Activated T-helper 1 cell treated with Interleukin-2 at 50 U/mL for 16 hours (primary cell): ENCODE data around the gene GHITM.
"Not testable (repeated sequence)": the region's sequence is repeated elsewhere in the genome, so short reads cannot be mapped to it uniquely, and the experiment has no call there.

Experiments
- DNase-seq: peaks from one replicate; pipeline ENCODE4 v3.0.0-alpha.2; 2020; ENCODE audit warnings: low read depth

The GHITM gene

GRCh38 chr10:84148006-84148597 is 8.8 kb downstream of the GHITM start:
- DNase-seq: not testable (repeated sequence)

DNA sequence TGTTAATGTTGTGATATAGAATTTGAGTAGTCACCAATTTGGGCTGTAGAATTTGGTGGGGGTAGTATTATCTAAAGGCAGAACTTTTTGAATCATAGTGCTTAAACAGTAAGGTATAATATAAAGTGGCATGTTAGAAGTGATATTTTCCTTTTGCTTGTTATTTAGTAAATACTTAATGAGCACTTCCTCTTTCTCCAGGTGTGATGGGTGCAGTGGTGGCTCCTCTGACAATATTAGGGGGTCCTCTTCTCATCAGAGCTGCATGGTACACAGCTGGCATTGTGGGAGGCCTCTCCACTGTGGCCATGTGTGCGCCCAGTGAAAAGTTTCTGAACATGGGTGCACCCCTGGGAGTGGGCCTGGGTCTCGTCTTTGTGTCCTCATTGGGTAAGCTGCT is 10.5 kb downstream of the GHITM start:
- no peak for DNase-seq

- no peak for DNase-seq
These were observed 13.5 kb downstream of the GHITM start for GRCh38 chr10:84152769-84153168.

DNA sequence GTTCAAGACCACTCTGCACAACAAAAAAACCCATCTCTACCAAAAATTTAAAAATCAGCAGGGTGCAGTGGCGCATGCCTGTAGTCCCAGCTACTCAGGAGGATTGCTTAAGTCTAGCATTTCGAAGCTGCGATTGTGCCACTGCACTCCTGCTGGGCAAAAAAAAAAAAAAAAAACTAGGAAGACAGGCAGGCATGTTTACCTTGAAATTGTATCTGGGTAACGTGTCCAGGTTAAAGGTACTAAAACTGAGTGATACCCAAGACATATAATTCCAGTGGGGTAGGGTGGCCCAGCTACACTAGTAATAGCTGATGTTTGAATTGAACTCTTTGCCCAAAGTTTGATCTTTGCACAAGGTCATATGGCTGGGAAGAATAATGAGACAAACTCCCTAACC is 16.2 kb downstream of the GHITM start:
- DNase-seq: no peak

- DNase-seq: no peak
These were observed 16.7 kb downstream of the GHITM start for GRCh38 chr10:84156009-84156408.

GRCh38 chr10:84156768-84157167 is 17.5 kb downstream of the GHITM start:
- DNase-seq: no peak

DNA sequence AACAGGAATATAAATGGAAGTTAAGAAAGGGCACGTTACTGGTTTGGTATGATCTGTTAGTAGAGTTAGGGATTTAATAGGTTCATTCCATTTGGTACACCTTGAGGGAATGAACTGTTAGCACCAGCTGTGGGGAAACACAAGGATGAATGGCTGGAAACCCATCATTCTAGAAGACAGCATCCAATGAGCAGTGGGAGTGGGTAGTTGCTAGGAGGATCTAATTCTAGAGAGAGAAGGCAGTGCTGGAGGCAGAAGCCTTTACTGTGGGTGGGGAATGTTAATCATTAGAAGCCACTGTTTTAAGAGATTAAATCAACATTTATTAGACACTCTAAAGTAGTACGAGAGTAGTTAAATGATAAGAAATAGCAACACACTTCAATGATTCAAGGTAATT is 18.8 kb downstream of the GHITM start:
- no peak for DNase-seq

DNA sequence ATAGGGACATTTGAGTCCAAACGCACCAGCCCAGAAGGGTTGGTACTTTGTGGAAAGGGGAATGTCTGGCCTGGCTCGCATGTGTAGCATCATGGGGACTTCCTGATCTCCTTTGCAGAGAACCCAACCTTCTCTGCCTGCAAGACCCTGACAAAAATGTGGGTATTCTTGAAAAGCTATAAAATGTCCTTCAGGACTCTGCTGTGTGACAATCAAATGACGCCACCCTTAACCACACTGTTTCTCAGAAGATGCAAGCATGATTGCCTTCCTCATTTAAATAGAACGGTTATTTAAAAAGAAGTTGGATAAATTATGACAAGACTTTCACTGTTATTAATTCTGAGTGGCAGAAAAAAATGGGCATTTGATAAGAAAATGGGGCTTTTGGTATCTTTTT is 19.2 kb downstream of the GHITM start:
- DNase-seq: no peak

DNA sequence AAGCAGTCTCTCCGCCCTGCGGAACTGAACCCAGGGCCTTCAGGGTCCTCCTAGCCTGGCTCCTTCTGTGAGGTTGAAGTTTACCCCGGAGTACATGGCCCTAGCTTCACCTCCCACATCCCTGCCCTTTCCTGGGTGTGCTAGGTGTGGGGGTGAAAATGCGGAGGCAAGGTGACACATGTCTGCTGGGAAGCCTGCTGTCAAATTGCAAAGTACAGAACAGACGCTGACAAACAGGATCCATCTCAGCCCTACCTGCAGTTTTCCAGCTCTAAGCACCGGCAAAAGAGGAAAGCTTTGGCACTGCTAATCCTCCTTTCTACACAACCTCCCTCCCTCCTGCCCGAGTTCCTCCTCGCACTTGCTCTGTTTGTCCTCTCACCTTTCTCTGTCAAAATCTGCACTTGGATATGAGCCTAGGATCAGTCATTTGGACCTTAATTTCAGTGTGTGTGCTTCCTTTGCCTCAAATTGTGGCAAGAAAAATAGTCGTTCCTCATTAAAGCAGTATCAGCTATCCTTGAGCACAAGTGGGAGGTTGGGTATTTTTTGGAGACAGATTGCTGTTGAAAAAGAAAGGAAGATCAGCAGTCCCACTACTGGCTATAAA is 19.9 kb downstream of the GHITM start:
- no peak for DNase-seq

DNA sequence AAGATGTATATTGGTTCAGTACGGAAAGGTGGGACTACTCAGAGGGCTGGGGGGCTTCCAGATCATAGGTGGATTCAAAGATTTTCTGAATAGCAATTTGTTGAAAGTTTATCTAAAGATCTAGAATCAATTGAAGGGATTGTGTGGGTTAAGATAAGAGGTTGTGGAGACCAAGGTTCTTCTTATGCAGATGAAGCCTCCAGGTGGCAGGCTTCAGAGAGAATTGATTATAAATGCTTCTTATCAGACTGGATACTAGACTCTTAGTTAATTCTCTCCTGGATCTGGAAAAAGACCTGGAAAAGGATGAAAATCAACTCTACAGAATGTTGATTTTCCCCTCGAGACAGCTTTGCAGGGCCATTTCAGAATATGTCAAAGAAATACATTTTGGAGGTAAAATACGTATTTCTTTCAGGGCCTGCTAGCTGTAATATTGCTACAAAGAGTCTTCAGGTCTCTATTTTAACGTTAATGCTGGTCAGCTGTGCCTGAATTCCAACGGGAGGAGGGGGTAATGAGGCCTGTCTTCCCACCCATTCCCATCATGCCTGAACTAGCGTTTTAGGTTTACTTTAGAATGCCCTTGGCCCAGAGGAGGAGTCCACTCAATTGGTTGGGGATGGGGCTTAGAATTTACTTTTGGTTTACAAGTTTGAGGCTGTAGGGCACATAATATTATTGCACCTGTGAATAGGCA is 21.5 kb downstream of the GHITM start:
- no peak for DNase-seq

DNA sequence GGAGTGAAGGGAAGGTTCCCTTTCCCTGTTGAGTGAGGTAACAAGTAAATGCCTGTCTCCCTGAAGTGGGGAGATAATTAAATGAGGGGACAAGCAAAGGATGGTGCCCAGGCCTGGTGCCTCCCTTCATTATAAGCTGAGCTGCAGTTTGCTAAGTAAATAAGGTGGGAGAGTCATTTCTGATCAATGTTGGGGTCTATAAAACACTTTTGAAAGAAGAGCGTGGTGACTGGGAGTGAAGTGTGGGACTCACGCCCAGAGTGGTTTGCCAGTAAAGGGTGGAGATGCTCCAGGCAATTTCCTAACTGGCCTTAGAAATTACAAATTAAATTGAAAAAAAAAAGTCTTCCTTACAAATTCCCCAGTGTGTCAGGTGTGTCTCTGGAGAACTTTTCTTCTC is 24.7 kb downstream of the GHITM start:
- no peak for DNase-seq

DNA sequence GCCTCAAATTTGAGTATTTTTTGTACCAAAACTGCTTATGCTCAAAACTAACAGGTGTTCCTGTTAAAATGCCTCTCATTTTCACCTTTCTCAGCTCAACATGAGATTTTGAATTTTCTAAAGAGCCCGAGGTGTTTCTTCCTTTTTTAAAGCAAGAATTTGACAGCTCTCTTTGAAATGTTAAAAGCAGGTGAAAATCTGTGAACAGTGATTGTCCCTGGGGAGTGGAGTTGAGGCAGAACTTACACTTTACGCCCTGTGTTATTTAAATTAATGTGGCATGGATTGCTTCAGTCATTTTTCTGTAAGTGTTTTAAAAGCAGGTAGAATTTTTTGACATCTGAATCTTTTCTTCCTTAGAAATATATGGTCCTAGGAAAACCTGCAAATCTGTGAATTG is 25.1 kb downstream of the GHITM start:
- DNase-seq: no peak

DNA sequence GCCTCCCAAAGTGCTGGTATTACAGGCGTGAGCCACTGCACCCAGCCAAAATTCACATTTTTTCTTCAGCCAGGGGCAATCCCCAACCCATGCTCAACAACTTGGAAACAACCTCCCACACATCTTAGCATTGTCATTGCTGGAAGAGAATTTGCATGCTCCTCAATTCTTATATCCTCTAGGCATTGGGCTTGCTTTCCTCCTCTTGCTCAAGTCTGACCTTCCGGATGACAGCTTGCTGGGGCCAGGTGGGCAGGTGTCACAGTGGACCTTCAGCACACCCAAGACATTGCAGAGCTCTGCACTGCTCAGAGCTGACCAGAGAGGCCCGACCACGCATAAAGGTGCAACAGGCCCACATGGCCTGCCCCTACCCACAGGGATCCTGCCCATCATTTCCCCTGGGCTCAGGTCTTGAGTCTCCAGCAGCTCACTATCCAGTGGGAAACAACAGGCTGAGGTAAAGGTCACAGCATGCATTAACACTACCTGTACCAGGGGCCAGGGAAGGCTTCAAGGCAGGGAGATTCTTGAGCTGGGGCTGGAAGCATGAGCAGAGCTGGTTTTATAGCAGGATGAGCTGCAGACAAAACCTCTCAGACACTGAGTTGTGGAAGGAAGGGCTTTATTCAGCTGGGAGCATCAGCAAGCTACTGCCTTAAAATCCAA is 27.4 kb downstream of the GHITM start:
- no peak for DNase-seq

DNA sequence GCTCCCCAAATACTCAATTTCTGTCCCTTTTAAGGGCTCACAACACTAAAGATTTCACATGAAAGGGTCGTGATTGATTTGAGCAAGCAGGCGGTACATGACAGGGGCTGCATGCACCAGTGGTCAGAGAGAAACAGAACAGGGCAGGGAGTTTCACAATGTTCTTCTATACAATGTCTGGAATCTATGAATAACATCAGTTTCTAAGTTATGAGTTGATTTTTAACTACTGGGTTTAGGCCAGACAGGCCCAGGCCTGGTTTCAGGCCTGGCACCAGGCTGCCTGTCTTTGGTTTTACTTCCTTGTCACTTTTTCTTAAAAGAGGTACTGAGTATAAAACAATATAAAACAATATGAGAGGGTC is 28.0 kb downstream of the GHITM start:
- DNase-seq: not testable (repeated sequence)

GRCh38 chr10:84168382-84168781 is 29.1 kb downstream of the GHITM start:
- not testable (repeated sequence) for DNase-seq

DNA sequence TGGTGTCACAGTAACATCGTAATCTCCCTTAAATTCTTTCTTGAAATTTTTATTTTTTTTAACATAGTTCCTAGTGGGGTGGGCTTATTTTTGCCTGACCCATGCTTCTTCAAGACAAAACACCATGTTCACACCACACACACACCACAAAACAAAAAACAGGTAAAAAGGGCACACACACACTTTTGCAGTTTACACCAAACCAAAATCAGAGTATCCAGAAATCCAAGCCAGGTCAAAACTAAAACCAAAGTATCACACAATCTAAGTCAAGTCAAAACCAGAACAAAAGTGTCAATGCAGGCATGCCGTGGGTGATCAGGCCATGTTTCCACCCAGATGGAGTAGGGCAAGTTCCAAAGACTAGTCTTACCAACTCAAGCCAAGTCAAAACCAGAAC is 31.9 kb downstream of the GHITM start:
- DNase-seq: not testable (repeated sequence)

DNA sequence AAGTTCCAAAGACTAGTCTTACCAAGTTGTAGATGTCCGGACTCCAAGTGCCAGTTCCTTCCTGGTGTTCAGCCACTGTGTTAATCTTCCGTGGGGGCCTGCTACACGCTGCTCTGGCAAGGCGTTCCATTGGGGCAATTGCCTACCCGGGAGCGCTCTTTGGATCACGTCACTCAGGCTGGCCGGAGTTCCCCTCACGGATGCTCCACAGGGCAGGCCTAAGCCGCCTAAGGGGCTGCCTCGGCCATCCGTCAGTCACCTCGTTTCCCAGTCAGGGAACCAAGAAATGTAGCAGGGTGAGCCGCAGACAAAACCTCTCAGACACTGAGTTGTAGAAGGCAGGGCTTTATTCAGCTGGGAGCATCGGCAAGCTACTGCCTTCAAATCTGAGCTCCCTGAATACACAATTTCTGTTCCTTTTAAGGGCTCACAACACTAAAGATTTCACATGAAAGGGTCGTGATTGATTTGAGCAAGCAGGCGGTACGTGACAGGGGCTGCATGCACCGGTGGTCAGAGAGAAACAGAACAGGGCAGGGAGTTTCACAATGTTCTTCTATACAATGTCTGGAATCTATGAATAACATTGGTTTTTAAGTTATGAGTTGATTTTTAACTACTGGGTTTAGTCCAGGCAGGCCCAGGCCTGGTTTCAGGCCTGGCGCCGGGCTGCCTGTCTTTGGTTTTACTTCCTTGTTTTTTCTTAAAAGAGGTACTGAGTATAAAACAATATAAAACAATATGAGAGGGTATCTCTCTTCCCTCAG is 32.6 kb downstream of the GHITM start:
- not testable (repeated sequence) for DNase-seq

- no peak for DNase-seq
These were observed 33.4 kb downstream of the GHITM start for GRCh38 chr10:84172467-84173356.

DNA sequence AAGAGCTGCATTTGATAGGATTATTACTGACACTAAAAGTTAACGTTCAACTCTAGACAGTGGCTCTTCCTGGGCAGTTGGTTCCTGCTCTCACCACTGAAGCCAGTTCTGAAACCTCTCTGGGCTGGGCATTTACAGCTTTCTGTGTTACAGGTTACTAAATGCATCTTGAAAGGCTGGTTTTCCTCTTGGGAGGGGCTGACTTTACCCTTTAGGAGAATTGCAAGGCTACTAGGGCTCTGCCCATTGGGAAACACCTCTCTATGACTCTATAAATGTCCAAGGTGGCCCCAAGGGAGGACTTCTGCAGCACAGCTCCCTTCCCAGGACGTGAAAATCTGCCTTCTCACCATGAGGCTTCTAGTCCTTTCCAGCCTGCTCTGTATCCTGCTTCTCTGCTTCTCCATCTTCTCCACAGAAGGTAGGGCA is 34.2 kb downstream of the GHITM start, which contains the start of gene GPR15LG:
Gene GPR15LG, plus strand, starts transcription at position 301 of the 429 bp plus-strand sequence. Its CDS starts 51 bp downstream, at position 352.
- DNase-seq: no peak

GRCh38 chr10:84175436-84175835 is 36.1 kb downstream of the GHITM start:
- DNase-seq: no peak

- DNase-seq: no peak
These were observed 37.0 kb downstream of the GHITM start for GRCh38 chr10:84176351-84176750.
